Fibroblast of lung (primary cell): ENCODE data around the gene PAPPA.

Source experiments
- CTCF ChIP-seq, 2 donors: IDR thresholded peaks in 1 of 2; conservative IDR thresholded peaks in 1 of 2; 1 replicate in 1 of 2; 2 replicates in 1 of 2; pipeline ENCODE4 v1.5.1; 2011 to 2012; ENCODE audit warnings: low read length in 2 of 2, control low read depth in 1 of 2, inconsistent platforms in 1 of 2, low read depth in 1 of 2, mild to moderate bottlenecking in 1 of 2
- EZH2 ChIP-seq: IDR thresholded peaks from 2 replicates; pipeline ENCODE4 v1.5.1; 2012; ENCODE audit warnings: low read length, control low read depth, mild to moderate bottlenecking; ENCODE audit errors: missing control alignments

GRCh38 chr9:116198344-116198743, 44.8 kb downstream of the PAPPA start:
- no peak for TF ChIP-seq CTCF (conservative IDR thresholded peaks at IDR 0.05 in 1 of 2, IDR thresholded peaks at IDR 0.05 in 1 of 2; ENCODE audit: low read depth in 1 of 2, low read length in 2 of 2)
- no peak for TF ChIP-seq EZH2
